PFSK-1 (cell line): ENCODE measurements around the gene PPP1R13L.

Experiments used
- FOXP2 ChIP-seq: optimal IDR thresholded peaks from 2 replicates; pipeline ENCODE3; 2011; ENCODE audit warnings: borderline replicate concordance, control low read depth, inconsistent platforms; ENCODE audit not compliant: insufficient read depth; ENCODE audit errors: extremely low read length, extremely low read depth
- POLR2AphosphoS5 ChIP-seq: IDR thresholded peaks from 2 replicates; pipeline ENCODE4 v1.6.1; 2012; ENCODE audit warnings: low read depth, mild to moderate bottlenecking, control low read depth, low read length, moderate library complexity
- REST ChIP-seq, 2 experiments: IDR thresholded peaks; 2 replicates each; pipeline versions ENCODE4 v1.6.1 to v1.8.0; 2011 to 2012; ENCODE audit warnings: low read depth in 2 of 2, low read length in 2 of 2, control low read depth in 1 of 2, inconsistent platforms in 1 of 2, mild to moderate bottlenecking in 1 of 2, moderate library complexity in 1 of 2; ENCODE audit not compliant: insufficient read depth in 1 of 2
- SIN3A ChIP-seq: IDR thresholded peaks from 2 replicates; pipeline ENCODE4 v1.6.1; 2012; ENCODE audit warnings: mild to moderate bottlenecking, low read length, moderate library complexity, borderline replicate concordance; ENCODE audit not compliant: insufficient read depth
- TAF1 ChIP-seq: IDR thresholded peaks from 2 replicates; pipeline ENCODE4 v1.6.1; 2012; ENCODE audit warnings: low read length, control low read depth, borderline replicate concordance; ENCODE audit not compliant: insufficient read depth

The PPP1R13L gene

GRCh38 chr19:45385392-45386221 is 19.3 kb downstream of the PPP1R13L start:
- no peak for TF ChIP-seq TAF1
- TF ChIP-seq POLR2AphosphoS5, result no peak
- no peak for TF ChIP-seq FOXP2
- no peak for TF ChIP-seq REST (IDR thresholded peaks at IDR 0.05; ENCODE audit: insufficient read depth in 1 of 2, low read depth in 2 of 2, low read length in 2 of 2)
- TF ChIP-seq SIN3A, result no peak

GRCh38 chr19:45382426-45382825 is 22.4 kb downstream of the PPP1R13L start:
- TF ChIP-seq SIN3A (no peak), REST (IDR thresholded peaks at IDR 0.05; ENCODE audit: insufficient read depth in 1 of 2, low read depth in 2 of 2, low read length in 2 of 2) (no peak), POLR2AphosphoS5 (no peak), FOXP2 (no peak), TAF1 (no peak)

- TF ChIP-seq REST (IDR thresholded peaks at IDR 0.05; ENCODE audit: insufficient read depth in 1 of 2, low read depth in 2 of 2, low read length in 2 of 2), result no peak
- TF ChIP-seq POLR2AphosphoS5, result no peak
- TF ChIP-seq SIN3A, result no peak
- no peak for TF ChIP-seq FOXP2
- TF ChIP-seq TAF1, result no peak
These were observed 24.8 kb downstream of the PPP1R13L start for GRCh38 chr19:45380107-45380506.

- TF ChIP-seq SIN3A (no peak), POLR2AphosphoS5 (no peak), TAF1 (no peak), FOXP2 (no peak), REST (IDR thresholded peaks at IDR 0.05; ENCODE audit: insufficient read depth in 1 of 2, low read depth in 2 of 2, low read length in 2 of 2) (no peak)
These were observed 28.7 kb downstream of the PPP1R13L start for GRCh38 chr19:45376045-45376724.
